ENCODE results near the gene PON2. TPM values are rescaled to one million over a fixed set of nuclear protein-coding genes. Genes with fewer than 3 reads are reported as not detected.

PON2 gene
- 1 to 10 TPM; 3.3 to 4.2 TPM for total RNA-seq

- Mint-ChIP-seq H3K27ac (peak within 1 kb of the TSS; percentile 86), H3K4me1 (peaks cover 12% of the 10 kb centered on the region), H3K36me3 (ENCODE audit: low read depth) (no peaks in the 10 kb centered on the region), H3K27me3 (no peaks in the 10 kb centered on the region), H3K9me3 (no peaks in the 10 kb centered on the region), H3K4me3 (peak within 1 kb of the TSS; percentile 66)
- POLR2A ChIA-PET: no interaction called here
- CTCF ChIA-PET: interaction anchor here (0.6 to 1.6 kb wide), 3 partner anchors 13 to 45 kb away, joined by 3 read pairs; no protein-coding TSS in a partner anchor
- peak; percentile 32 for DNase-seq
Observed at GRCh38 chr7:95434557-95435421, at the start of gene PON2. TSS of gene PON2 (minus strand) at chr7:95435028. CDS start at chr7:95434951, 77 bp downstream.

DNA sequence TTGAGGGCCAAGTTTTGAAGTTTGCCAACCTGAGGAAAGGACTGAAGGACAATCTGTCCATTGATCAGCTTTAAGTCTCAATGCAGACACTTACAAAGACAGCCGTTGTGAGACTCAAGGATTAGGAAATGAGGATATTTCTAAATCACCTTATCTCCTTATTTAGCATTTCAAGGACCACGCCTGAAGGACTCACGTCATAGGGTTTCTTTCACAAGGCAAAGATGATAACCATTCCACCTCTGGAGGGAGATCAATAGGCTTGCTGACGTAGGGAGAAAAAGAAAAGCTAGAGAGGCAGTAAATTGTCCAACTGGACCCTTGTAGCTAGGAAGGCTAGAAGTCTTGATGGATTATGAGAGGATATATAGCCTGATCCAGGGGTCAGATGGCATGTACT, 47.6 kb upstream of the PON2 start:
- POLR2A ChIA-PET: no interaction called here
- DNase-seq: no peak
- H3K4me1 Mint-ChIP-seq: no peaks in the 10 kb centered on the region
- H3K36me3 Mint-ChIP-seq (ENCODE audit: low read depth): no peaks in the 10 kb centered on the region
- no peak overlapping the region for H3K4me3 Mint-ChIP-seq
- H3K27me3 Mint-ChIP-seq: peaks cover 4% of the 10 kb centered on the region
- no peak overlapping the region for H3K27ac Mint-ChIP-seq
- no peaks in the 10 kb centered on the region for H3K9me3 Mint-ChIP-seq
- CTCF ChIA-PET: interaction anchor here (2.0 kb wide), 1 partner anchor 11 kb away, joined by 5 read pairs; no protein-coding TSS in a partner anchor

DNA sequence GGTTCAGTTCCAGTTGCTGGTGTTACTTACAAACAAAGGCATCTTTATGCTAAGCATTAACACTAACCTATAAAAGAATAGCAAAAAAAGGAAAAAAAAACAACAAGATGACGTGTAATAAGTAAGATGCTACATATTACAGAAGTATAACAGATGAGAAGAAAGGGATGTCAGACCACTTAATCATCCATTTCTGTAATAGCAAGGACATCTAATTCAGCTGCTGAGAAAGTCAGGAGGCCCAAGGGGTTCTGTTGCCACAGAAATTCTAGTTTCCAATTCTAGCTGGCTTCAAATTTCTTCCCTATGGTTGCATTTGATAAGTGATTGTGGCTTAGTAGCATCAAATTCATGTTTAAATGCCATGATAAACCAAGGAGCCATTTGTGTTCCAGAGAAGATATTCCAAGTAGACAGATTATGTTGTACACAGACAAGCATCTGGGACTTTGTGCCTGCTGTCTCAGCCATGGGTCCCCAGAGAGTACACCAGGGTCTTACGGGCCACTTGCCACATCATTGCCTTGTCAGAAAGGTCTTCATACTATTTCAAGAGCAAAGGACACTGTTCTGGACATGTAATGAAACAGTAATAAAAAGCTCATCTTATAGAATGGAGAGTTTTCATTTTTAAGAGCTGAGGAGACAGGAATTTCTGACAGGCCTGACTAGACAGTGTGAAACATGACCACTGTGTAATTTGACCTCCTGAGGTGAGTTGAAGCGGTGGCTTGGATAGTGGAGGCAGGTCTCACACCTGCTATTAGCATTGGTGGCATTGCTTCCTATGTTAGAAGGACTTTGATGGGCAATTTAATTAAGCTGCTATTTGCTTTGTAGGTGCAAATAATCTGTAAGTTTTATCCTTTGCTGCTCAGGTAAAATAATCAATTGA, 46.7 kb upstream of the PON2 start:
- no peak for DNase-seq
- Mint-ChIP-seq H3K27ac (no peak overlapping the region), H3K27me3 (peaks cover 2% of the 10 kb centered on the region), H3K4me1 (no peaks in the 10 kb centered on the region), H3K9me3 (no peaks in the 10 kb centered on the region), H3K36me3 (ENCODE audit: low read depth) (no peaks in the 10 kb centered on the region), H3K4me3 (no peak overlapping the region)
- CTCF ChIA-PET: interaction anchor here (2.0 kb wide), 1 partner anchor 12 kb away, joined by 5 read pairs; no protein-coding TSS in a partner anchor
- POLR2A ChIA-PET: no interaction called here

DNA sequence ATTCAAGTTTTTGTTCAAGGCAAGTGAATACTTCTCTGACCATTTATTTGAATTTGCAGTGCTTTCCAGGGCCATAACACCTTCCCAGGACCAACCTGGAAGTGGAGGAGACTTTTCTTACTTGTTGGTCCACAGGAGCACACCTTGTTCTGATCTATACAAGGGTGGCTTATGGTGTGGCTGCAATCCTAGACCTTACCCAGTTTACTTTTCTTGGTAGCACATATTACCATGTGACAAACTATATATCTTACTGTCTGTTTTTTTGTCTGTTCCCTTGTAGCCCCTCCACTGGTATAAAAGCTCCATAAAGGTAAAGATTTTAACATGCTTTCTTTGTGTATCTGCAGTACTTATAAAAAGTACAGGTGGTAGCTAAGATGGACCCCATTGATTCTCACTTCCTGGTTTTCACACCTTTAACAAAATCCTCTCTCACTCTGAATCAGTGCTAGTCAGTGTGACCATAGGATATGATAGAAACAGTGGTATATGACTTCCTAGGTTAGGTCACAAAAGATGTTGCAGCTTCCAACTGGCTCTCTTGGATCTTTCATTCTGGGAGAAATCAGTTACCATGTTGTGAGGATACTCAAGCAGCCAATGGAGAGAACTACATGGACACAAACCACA, 45.3 kb upstream of the PON2 start:
- Mint-ChIP-seq H3K27ac (no peak overlapping the region), H3K4me3 (no peak overlapping the region), H3K27me3 (no peaks in the 10 kb centered on the region), H3K36me3 (ENCODE audit: low read depth) (no peaks in the 10 kb centered on the region), H3K4me1 (no peaks in the 10 kb centered on the region), H3K9me3 (no peaks in the 10 kb centered on the region)
- ChIA-PET CTCF (no interaction called here), POLR2A (no interaction called here)
- no peak for DNase-seq

- DNase-seq: no peak
- Mint-ChIP-seq H3K9me3 (no peaks in the 10 kb centered on the region), H3K4me1 (no peaks in the 10 kb centered on the region), H3K27ac (no peak overlapping the region), H3K36me3 (ENCODE audit: low read depth) (no peaks in the 10 kb centered on the region), H3K4me3 (no peak overlapping the region), H3K27me3 (no peaks in the 10 kb centered on the region)
- ChIA-PET CTCF (interaction anchor here (1.0 to 1.2 kb wide), 2 partner anchors 8 to 17 kb away, joined by 3 to 5 read pairs; no protein-coding TSS in a partner anchor), POLR2A (no interaction called here)
Observed at GRCh38 chr7:95478272-95479037, 43.6 kb upstream of the PON2 start.

GRCh38 chr7:95476904-95477594, 42.2 kb upstream of the PON2 start:
- ChIA-PET CTCF (interaction anchor here (0.7 to 1.8 kb wide), 3 partner anchors 18 to 441 kb away, joined by 4 to 10 read pairs (median 4); partner anchors contain the start of gene PON3), POLR2A (interaction anchor here (0.8 kb wide), 1 partner anchor 636 kb away, joined by 8 read pairs; no protein-coding TSS in a partner anchor)
- Mint-ChIP-seq H3K4me1 (no peaks in the 10 kb centered on the region), H3K9me3 (no peaks in the 10 kb centered on the region), H3K27ac (no peak overlapping the region), H3K4me3 (no peak overlapping the region), H3K27me3 (no peaks in the 10 kb centered on the region), H3K36me3 (ENCODE audit: low read depth) (no peaks in the 10 kb centered on the region)
- DNase-seq: peak; percentile 57

- Mint-ChIP-seq H3K4me3 (no peak overlapping the region), H3K36me3 (ENCODE audit: low read depth) (no peaks in the 10 kb centered on the region), H3K27me3 (no peaks in the 10 kb centered on the region), H3K27ac (no peak overlapping the region), H3K9me3 (no peaks in the 10 kb centered on the region), H3K4me1 (no peaks in the 10 kb centered on the region)
- ChIA-PET POLR2A (interaction anchor here (0.6 kb wide), 1 partner anchor 478 kb away, joined by 3 read pairs; no protein-coding TSS in a partner anchor), CTCF (interaction anchor here (0.6 to 1.8 kb wide), 4 partner anchors 19 to 1645 kb away, joined by 3 to 10 read pairs (median 4); partner anchors contain the start of gene PON3)
- no peak for DNase-seq
Observed at GRCh38 chr7:95476072-95476847, 41.4 kb upstream of the PON2 start.

DNA sequence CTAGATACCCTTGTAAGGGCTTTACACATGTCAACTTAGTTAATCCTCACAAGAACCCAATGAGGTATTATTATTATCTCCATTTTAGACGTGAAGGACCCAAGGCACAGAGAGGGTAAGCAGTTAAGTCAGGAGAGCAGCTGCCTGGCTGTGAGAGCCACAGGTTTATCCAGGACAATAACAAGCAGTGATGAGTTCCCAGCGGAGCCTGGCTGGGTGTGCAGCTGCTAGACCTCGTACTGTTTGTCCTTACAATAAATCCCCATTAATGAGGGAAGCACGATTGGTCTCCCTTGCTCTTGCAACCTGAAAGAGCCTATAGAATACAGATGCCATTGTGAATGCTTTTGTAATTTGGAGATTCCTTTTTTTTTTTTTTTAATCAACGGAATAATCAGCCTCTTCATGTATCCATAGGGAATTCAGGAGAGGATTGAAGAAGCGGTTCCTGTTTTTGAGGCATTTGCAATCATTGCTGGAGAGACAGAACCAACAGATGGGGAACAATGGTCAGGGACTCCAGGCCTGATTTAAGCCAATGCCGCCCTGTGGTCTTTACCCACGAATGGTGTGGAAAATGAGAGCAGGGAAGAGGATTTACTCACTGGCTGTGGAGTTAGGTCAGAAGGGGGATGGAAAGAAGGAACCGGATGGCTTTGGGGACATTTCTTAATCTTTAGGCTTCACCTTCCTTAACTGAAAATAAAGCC, 38.6 kb upstream of the PON2 start:
- no peak overlapping the region for H3K4me3 Mint-ChIP-seq
- peaks cover 10% of the 10 kb centered on the region for H3K4me1 Mint-ChIP-seq
- no peaks in the 10 kb centered on the region for H3K27me3 Mint-ChIP-seq
- H3K27ac Mint-ChIP-seq: no peak overlapping the region
- CTCF ChIA-PET: no interaction called here
- no peak for DNase-seq
- H3K9me3 Mint-ChIP-seq: no peaks in the 10 kb centered on the region
- POLR2A ChIA-PET: interaction anchor here (0.7 kb wide), 1 partner anchor 9 kb away, joined by 4 read pairs; no protein-coding TSS in a partner anchor
- no peaks in the 10 kb centered on the region for H3K36me3 Mint-ChIP-seq (ENCODE audit: low read depth)

- POLR2A ChIA-PET: interaction anchor here (0.7 kb wide), 1 partner anchor 8 kb away, joined by 4 read pairs; no protein-coding TSS in a partner anchor
- no peak overlapping the region for H3K4me3 Mint-ChIP-seq
- H3K4me1 Mint-ChIP-seq: peaks cover 10% of the 10 kb centered on the region
- H3K9me3 Mint-ChIP-seq: no peaks in the 10 kb centered on the region
- no peak overlapping the region for H3K27ac Mint-ChIP-seq
- no peaks in the 10 kb centered on the region for H3K36me3 Mint-ChIP-seq (ENCODE audit: low read depth)
- no peaks in the 10 kb centered on the region for H3K27me3 Mint-ChIP-seq
- no peak for DNase-seq
- CTCF ChIA-PET: interaction anchor here (1.5 kb wide), 1 partner anchor 38 kb away, joined by 3 read pairs; the partner anchor contains the start of gene PON2
Observed at GRCh38 chr7:95472581-95473161, 37.8 kb upstream of the PON2 start.

- H3K27ac Mint-ChIP-seq: no peak overlapping the region
- no peaks in the 10 kb centered on the region for H3K36me3 Mint-ChIP-seq (ENCODE audit: low read depth)
- H3K4me1 Mint-ChIP-seq: peaks cover 10% of the 10 kb centered on the region
- ChIA-PET POLR2A (no interaction called here), CTCF (interaction anchor here (0.6 to 1.8 kb wide), 2 partner anchors 8 to 978 kb away, joined by 3 to 5 read pairs; no protein-coding TSS in a partner anchor)
- no peaks in the 10 kb centered on the region for H3K9me3 Mint-ChIP-seq
- H3K4me3 Mint-ChIP-seq: no peak overlapping the region
- H3K27me3 Mint-ChIP-seq: no peaks in the 10 kb centered on the region
- DNase-seq: no peak
Observed at GRCh38 chr7:95471071-95471470, 36.2 kb upstream of the PON2 start.
